ENCODE measurements around the gene WNT10A.

- no peak for TF ChIP-seq CTCF (IDR thresholded peaks at IDR 0.05)
- no peak for TF ChIP-seq ZFX (IDR thresholded peaks at IDR 0.05; ENCODE audit: borderline replicate concordance)
These were observed 375 bp downstream of the WNT10A start for GRCh38 chr2:218880859-218881594.

All from 22Rv1 (cell line).